Measurements from ENCODE around the gene PPP3CA. TPM values are rescaled to one million over a fixed set of nuclear protein-coding genes. Genes with fewer than 3 reads are reported as not detected.

The PPP3CA gene
- total RNA-seq, 1 experiment from 2014 or later = 133 TPM

GRCh38 chr4:101230801-101231426 is 116.4 kb downstream of the PPP3CA start:
- DNase-seq (ENCODE audit: low read depth, low spot score) (no peak), ATAC-seq (peak; percentile 35; the same call in 1 of the 2 replicates)
- Histone ChIP-seq H3K27me3 (ENCODE audit: insufficient read depth, low read length) (no peaks in the 10 kb centered on the region), H3K9ac (ENCODE audit: low read length) (peak overlapping the region; percentile 10; the same call in 1 of the 2 replicates), H3K9me3 (ENCODE audit: control insufficient read depth in 1 of 2, insufficient read depth in 1 of 2, low read depth in 1 of 2, low read length in 2 of 2) (no peaks in the 10 kb centered on the region), H3K36me3 (ENCODE audit: control insufficient read depth in 1 of 2, insufficient read depth in 2 of 2, low read length in 2 of 2) (no peaks in the 10 kb centered on the region), H3K4me1 (ENCODE audit: control insufficient read depth in 1 of 2, insufficient read depth in 2 of 2, low read length in 2 of 2) (peaks cover 44 to 57% of the 10 kb centered on the region in 2 experiments), H3K4me3 (replicated peaks in 1 of 2; ENCODE audit: low read depth in 1 of 2, low read length in 2 of 2) (no peak overlapping the region), H3K79me2 (ENCODE audit: insufficient read depth, low read length) (peaks cover 95% of the 10 kb centered on the region), H3K27ac (ENCODE audit: low read depth, low read length) (peak overlapping the region; percentile 17; the same call in 1 of the 2 replicates), H3K9me2 (ENCODE audit: insufficient read depth) (no peaks in the 10 kb centered on the region), H2AFZ (ENCODE audit: low read depth, low read length, poor library complexity, severe bottlenecking) (no peak overlapping the region), H3K4me2 (ENCODE audit: low read length) (peak overlapping the region; percentile 53), H4K20me1 (ENCODE audit: insufficient read depth) (no peaks in the 10 kb centered on the region)
- BruUV-seq (replicated peaks) = no TSS peak
- intact Hi-C loops (cut with micrococcal nuclease) = no loop called here
- ChIA-PET POLR2A (no interaction called here), CTCF (no interaction called here), RAD21 (ENCODE audit: low non-redundant PET in 1 of 2, low total read pairs in 2 of 2, uncharacterized antibody in 2 of 2, unreplicated experiment in 2 of 2) (no interaction called here)
- TF ChIP-seq POLR2AphosphoS5 (IDR thresholded peaks at IDR 0.05; ENCODE audit: low read depth, low read length) (no peak), JUND (IDR thresholded peaks at IDR 0.05) (no peak), CTCF (IDR thresholded peaks at IDR 0.05 in 2 of 3, conservative IDR thresholded peaks at IDR 0.05 in 1 of 3; ENCODE audit: borderline replicate concordance in 1 of 3, insufficient read depth in 1 of 3, low read depth in 2 of 3, low read length in 2 of 3) (peak in 2 of 3 experiments; percentile 23 to 27; a peak in 1 of 6 replicates), POLR2A (IDR thresholded peaks at IDR 0.05; ENCODE audit: borderline replicate concordance, extremely low read depth, insufficient read depth, insufficient read length) (no peak), EZH2 (IDR thresholded peaks at IDR 0.05) (no peak)

GRCh38 chr4:101229116-101229515 is 118.2 kb downstream of the PPP3CA start:
- intact Hi-C loops (cut with micrococcal nuclease) = no loop called here
- Histone ChIP-seq H2AFZ (ENCODE audit: low read depth, low read length, poor library complexity, severe bottlenecking) (no peak overlapping the region), H4K20me1 (ENCODE audit: insufficient read depth) (no peaks in the 10 kb centered on the region), H3K9ac (ENCODE audit: low read length) (no peak overlapping the region), H3K79me2 (ENCODE audit: insufficient read depth, low read length) (peaks cover 95% of the 10 kb centered on the region), H3K9me2 (ENCODE audit: insufficient read depth) (no peaks in the 10 kb centered on the region), H3K4me2 (ENCODE audit: low read length) (peak overlapping the region; percentile 3; the same call in 1 of the 2 replicates), H3K4me3 (replicated peaks in 1 of 2; ENCODE audit: low read depth in 1 of 2, low read length in 2 of 2) (no peak overlapping the region), H3K27me3 (ENCODE audit: insufficient read depth, low read length) (no peaks in the 10 kb centered on the region), H3K27ac (ENCODE audit: low read depth, low read length) (no peak overlapping the region), H3K9me3 (ENCODE audit: control insufficient read depth in 1 of 2, insufficient read depth in 1 of 2, low read depth in 1 of 2, low read length in 2 of 2) (no peaks in the 10 kb centered on the region), H3K4me1 (ENCODE audit: control insufficient read depth in 1 of 2, insufficient read depth in 2 of 2, low read length in 2 of 2) (peaks cover 62 to 74% of the 10 kb centered on the region in 2 experiments), H3K36me3 (ENCODE audit: control insufficient read depth in 1 of 2, insufficient read depth in 2 of 2, low read length in 2 of 2) (no peaks in the 10 kb centered on the region)
- ChIA-PET RAD21 (ENCODE audit: low non-redundant PET in 1 of 2, low total read pairs in 2 of 2, uncharacterized antibody in 2 of 2, unreplicated experiment in 2 of 2) (no interaction called here), POLR2A (no interaction called here), CTCF (no interaction called here)
- no peak for DNase-seq (ENCODE audit: low read depth, low spot score)
- no TSS peak for BruUV-seq (replicated peaks)
- TF ChIP-seq ATF3 (IDR thresholded peaks at IDR 0.05) (no peak), EZH2phosphoT487 (IDR thresholded peaks at IDR 0.05; ENCODE audit: borderline replicate concordance) (no peak), SIN3A (IDR thresholded peaks at IDR 0.05; ENCODE audit: low read depth) (no peak)
- ATAC-seq = no peak

All from HCT116 (cell line).